Mesendoderm (in vitro differentiated cells): ENCODE data around the gene ASB2.

Source experiments
- DNase-seq: peaks from one replicate; pipeline ENCODE4 v3.0.0; 2013
- H2AK5ac ChIP-seq: 2 replicates; pipeline ENCODE4 v1.6.1; 2013; ENCODE audit warnings: low read length, inconsistent platforms
- H2BK120ac ChIP-seq: 2 replicates; pipeline ENCODE4 v1.6.1; 2013; ENCODE audit warnings: low read depth, mild to moderate bottlenecking, low read length, moderate library complexity, mixed read lengths
- H2BK15ac ChIP-seq: replicated peaks from 2 replicates; pipeline ENCODE4 v1.6.1; 2013; ENCODE audit warnings: low read depth, mild to moderate bottlenecking, moderate library complexity
- H2BK5ac ChIP-seq: 2 replicates; pipeline ENCODE4 v1.6.1; 2013; ENCODE audit warnings: low read length, inconsistent platforms
- H3K18ac ChIP-seq: 2 replicates; pipeline ENCODE4 v1.6.1; 2013; ENCODE audit warnings: mild to moderate bottlenecking, low read length, mixed read lengths
- H3K23ac ChIP-seq: one replicate; pipeline ENCODE4 v1.6.1; 2013; ENCODE audit warnings: low read length
- H3K27ac ChIP-seq: 2 replicates; pipeline ENCODE4 v1.5.1; 2013; ENCODE audit warnings: low read depth, mild to moderate bottlenecking, inconsistent platforms, low read length, moderate library complexity
- H3K27me3 ChIP-seq: 2 replicates; pipeline ENCODE4 v1.6.1; 2013; ENCODE audit warnings: low read length, control low read depth, mild to moderate bottlenecking, inconsistent platforms; ENCODE audit not compliant: insufficient read depth, poor library complexity
- H3K36me3 ChIP-seq: 2 replicates; pipeline ENCODE4 v1.6.1; 2013; ENCODE audit warnings: low read length, inconsistent platforms; ENCODE audit not compliant: control insufficient read depth, insufficient read depth
- H3K4ac ChIP-seq: one replicate; pipeline ENCODE4 v1.6.1; 2013; ENCODE audit warnings: low read depth, mild to moderate bottlenecking, low read length, moderate library complexity
- H3K4me1 ChIP-seq: 2 replicates; pipeline ENCODE4 v1.6.1; 2013; ENCODE audit warnings: low read depth, low read length, inconsistent platforms; ENCODE audit not compliant: control insufficient read depth
- H3K4me2 ChIP-seq: 2 replicates; pipeline ENCODE4 v1.6.1; 2013; ENCODE audit warnings: low read length
- H3K4me3 ChIP-seq: 2 replicates; pipeline ENCODE4 v1.5.1; 2013; ENCODE audit warnings: mild to moderate bottlenecking, low read length
- H3K56ac ChIP-seq: one replicate; pipeline ENCODE4 v1.6.1; 2013; ENCODE audit warnings: low read length
- H3K79me1 ChIP-seq: 2 replicates; pipeline ENCODE4 v1.6.1; 2013; ENCODE audit warnings: low read length, inconsistent platforms
- H3K79me2 ChIP-seq: 2 replicates; pipeline ENCODE4 v1.6.1; 2013; ENCODE audit warnings: mild to moderate bottlenecking, low read length; ENCODE audit not compliant: control insufficient read depth, insufficient read depth
- H3K9ac ChIP-seq: 2 replicates; pipeline ENCODE4 v1.6.1; 2013; ENCODE audit warnings: low read length, inconsistent platforms
- H4K5ac ChIP-seq: one replicate; pipeline ENCODE4 v1.6.1; 2013; ENCODE audit warnings: low read length
- H4K8ac ChIP-seq: one replicate; pipeline ENCODE4 v1.6.1; 2013; ENCODE audit warnings: low read depth, mild to moderate bottlenecking, control low read depth, low read length, moderate library complexity
- WGBS: extraction: QIAGEN DNeasy Blood & Tissue Kit; methylation state at CpG from one replicate; pipeline ENCODE4 v1.1.7; 2013; ENCODE audit warnings: low lambda C conversion rate, missing lambda C conversion rate; ENCODE audit not compliant: insufficient coverage; ENCODE audit errors: extremely low coverage; 5-methylcytosine and 5-hydroxymethylcytosine counted together

ASB2 gene

GRCh38 chr14:93928184-93929047 is 48.0 kb downstream of the ASB2 start:
- Histone ChIP-seq H3K56ac (no peak overlapping the region), H3K4me1 (no peaks in the 10 kb centered on the region), H3K18ac (no peak overlapping the region), H3K27me3 (no peaks in the 10 kb centered on the region), H2BK120ac (no peak overlapping the region), H3K9ac (no peak overlapping the region), H3K36me3 (no peaks in the 10 kb centered on the region), H2BK15ac (no peak overlapping the region), H3K4ac (no peak overlapping the region), H2AK5ac (no peak overlapping the region), H3K23ac (no peak overlapping the region), H2BK5ac (no peak overlapping the region), H3K4me2 (no peak overlapping the region), H3K79me1 (no peaks in the 10 kb centered on the region), H3K4me3 (no peak overlapping the region), H3K79me2 (no peaks in the 10 kb centered on the region), H4K5ac (no peak overlapping the region), H4K8ac (no peak overlapping the region), H3K27ac (no peak overlapping the region)
- no CpG with 5 or more reads among the region's 26 CpGs for WGBS
- no peak for DNase-seq

GRCh38 chr14:93927800-93928145 is 48.6 kb downstream of the ASB2 start:
- Histone ChIP-seq H2AK5ac (no peak overlapping the region), H3K4me1 (no peaks in the 10 kb centered on the region), H3K18ac (no peak overlapping the region), H2BK15ac (no peak overlapping the region), H4K8ac (no peak overlapping the region), H3K79me2 (no peaks in the 10 kb centered on the region), H3K27ac (no peak overlapping the region), H3K36me3 (no peaks in the 10 kb centered on the region), H2BK120ac (no peak overlapping the region), H3K4me3 (no peak overlapping the region), H4K5ac (no peak overlapping the region), H3K27me3 (no peaks in the 10 kb centered on the region), H2BK5ac (no peak overlapping the region), H3K9ac (no peak overlapping the region), H3K23ac (peak overlapping the region; percentile 89), H3K4me2 (no peak overlapping the region), H3K79me1 (no peaks in the 10 kb centered on the region), H3K4ac (no peak overlapping the region), H3K56ac (no peak overlapping the region)
- no peak for DNase-seq
- no CpG with 5 or more reads among the region's 6 CpGs for WGBS

DNA sequence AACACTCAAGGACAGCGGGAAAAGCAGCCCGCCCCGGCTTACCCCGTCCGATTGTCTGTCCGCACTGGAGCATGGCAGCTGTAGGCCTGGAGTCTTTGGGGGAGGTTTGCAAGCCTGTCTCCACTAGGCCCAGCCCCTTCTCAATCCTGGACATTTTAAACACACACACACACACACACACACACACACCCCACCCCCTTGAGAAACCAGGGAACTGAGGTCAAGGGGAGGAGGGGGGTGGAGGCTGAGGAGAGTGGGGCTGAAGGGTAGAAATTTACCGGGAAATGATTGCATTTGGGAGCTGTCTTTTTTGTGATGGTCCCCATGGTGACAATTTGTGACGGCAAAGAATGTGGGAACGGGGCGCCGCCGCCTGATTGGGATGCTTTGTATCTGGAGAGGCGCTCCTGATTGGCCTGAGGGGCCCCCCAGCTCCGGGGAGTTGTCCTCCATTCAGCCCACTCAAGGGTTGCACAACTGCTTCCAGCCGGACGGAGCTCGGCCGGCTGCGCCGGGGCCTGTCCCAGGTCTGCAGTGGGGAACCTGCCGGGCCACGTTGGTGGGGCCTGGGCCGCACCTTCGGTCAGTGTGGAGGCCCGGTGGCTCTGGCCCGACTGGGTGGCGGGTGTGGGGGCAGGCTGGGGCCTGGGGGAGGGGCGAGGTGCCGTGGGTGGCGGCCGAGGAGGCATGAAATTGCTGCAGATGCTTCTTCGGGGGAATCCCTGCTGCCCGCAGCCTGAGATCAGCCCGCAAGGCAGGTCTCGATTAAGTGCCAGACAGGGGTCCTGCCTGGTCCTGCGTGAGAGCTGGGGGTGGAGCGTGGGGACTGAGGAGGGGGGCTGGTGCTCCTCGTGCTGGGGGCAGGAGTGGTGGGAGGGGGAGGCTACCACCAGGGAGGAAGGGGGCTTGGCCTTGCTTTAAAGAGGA is 49.2 kb downstream of the ASB2 start, which contains the start of gene FAM181A:
TSS of gene FAM181A (plus strand) at position 472 of the 927 bp plus-strand sequence. CDS start 942 bp downstream, outside the sequence.
- H3K27ac ChIP-seq, result no peak within 1 kb of the TSS
- H3K79me1 ChIP-seq, result no peaks in the 10 kb centered on the region
- no peak within 1 kb of the TSS for H2BK15ac ChIP-seq
- no peak within 1 kb of the TSS for H4K8ac ChIP-seq
- no peak within 1 kb of the TSS for H3K4ac ChIP-seq
- no peaks in the 10 kb centered on the region for H3K36me3 ChIP-seq
- H3K4me1 ChIP-seq, result no peaks in the 10 kb centered on the region
- no peak within 1 kb of the TSS for H3K4me2 ChIP-seq
- no peak within 1 kb of the TSS for H3K4me3 ChIP-seq
- no peak within 1 kb of the TSS for H2BK120ac ChIP-seq
- H3K9ac ChIP-seq, result no peak within 1 kb of the TSS
- H4K5ac ChIP-seq, result no peak within 1 kb of the TSS
- H3K18ac ChIP-seq, result no peak within 1 kb of the TSS
- H3K23ac ChIP-seq, result peak within 1 kb of the TSS; percentile 89
- no peaks in the 10 kb centered on the region for H3K27me3 ChIP-seq
- no peaks in the 10 kb centered on the region for H3K79me2 ChIP-seq
- H2AK5ac ChIP-seq, result no peak within 1 kb of the TSS
- no peak within 1 kb of the TSS for H3K56ac ChIP-seq
- no peak within 1 kb of the TSS for H2BK5ac ChIP-seq
- WGBS, result no CpG with 5 or more reads among the region's 38 CpGs
- DNase-seq, result no peak

DNA sequence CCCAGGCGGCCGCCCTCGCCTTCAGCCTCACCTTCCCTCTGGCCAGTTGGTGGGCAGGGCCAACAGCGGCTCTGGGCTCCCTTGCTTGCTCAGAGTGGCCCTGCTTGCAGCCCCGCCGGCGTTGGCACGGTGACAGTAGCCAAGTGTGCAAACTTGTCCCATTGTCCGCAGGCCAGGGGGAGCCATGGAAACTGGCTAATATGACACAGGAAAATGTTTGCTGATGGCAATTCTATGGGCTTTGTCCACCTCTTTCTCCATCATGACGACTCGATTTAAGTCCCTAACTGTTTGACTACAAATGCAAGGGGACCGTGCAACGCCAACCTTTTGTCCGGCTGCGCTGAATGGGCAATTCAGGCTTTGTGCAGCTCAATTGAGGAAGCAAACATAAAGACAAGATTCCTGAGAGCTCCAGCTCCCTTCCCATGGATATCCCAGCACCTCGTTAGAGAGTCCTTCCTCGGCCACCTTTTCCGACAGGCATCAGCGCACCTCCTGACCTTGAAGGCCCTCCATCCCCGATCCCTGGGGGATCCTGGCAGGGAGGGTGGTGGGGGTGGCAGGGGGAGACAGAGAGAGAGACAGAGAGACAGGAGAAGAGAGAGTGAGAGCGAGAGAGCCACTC is 50.0 kb downstream of the ASB2 start:
- Histone ChIP-seq H3K4me1 (no peaks in the 10 kb centered on the region), H2BK120ac (no peak overlapping the region), H3K36me3 (no peaks in the 10 kb centered on the region), H3K27me3 (no peaks in the 10 kb centered on the region), H3K4me2 (no peak overlapping the region), H3K79me2 (no peaks in the 10 kb centered on the region), H4K8ac (no peak overlapping the region), H3K18ac (no peak overlapping the region), H3K79me1 (no peaks in the 10 kb centered on the region), H4K5ac (no peak overlapping the region), H2AK5ac (no peak overlapping the region), H3K56ac (no peak overlapping the region), H3K27ac (no peak overlapping the region), H3K9ac (no peak overlapping the region), H3K23ac (no peak overlapping the region), H3K4ac (no peak overlapping the region), H2BK15ac (no peak overlapping the region), H2BK5ac (no peak overlapping the region), H3K4me3 (no peak overlapping the region)
- no CpG with 5 or more reads among the region's 21 CpGs for WGBS
- DNase-seq, result no peak

DNA sequence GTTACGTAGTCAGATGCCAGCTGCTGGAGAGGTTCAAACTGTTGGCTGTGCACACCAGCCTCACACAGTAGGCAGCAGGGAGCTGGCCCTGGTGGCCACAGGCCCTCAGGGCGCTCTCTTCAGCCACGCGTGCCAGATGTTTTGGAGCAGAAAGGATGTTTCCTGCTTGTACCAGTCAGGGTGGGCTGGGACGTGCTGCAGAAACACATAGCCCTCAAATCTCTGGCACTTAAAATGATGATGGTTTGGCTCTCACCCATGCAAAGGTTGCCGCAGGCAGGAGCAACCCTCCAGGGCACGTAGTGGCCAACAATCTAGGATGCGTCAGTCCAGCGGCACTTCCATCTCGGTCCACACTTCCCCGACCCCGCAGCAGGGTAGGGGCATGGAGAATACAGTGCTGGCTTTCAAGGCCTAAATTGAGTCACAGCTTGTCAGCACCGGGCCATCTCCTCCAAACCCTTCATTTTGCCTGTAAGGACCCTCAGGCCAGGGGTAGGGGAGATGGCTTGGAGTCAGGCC is 50.9 kb downstream of the ASB2 start:
- Histone ChIP-seq H2AK5ac (no peak overlapping the region), H3K23ac (peak overlapping the region; percentile 6), H2BK5ac (no peak overlapping the region), H3K18ac (no peak overlapping the region), H3K4me1 (no peaks in the 10 kb centered on the region), H3K9ac (no peak overlapping the region), H3K4me3 (no peak overlapping the region), H3K36me3 (no peaks in the 10 kb centered on the region), H3K27me3 (no peaks in the 10 kb centered on the region), H3K4me2 (no peak overlapping the region), H2BK120ac (no peak overlapping the region), H2BK15ac (no peak overlapping the region), H4K8ac (no peak overlapping the region), H3K4ac (no peak overlapping the region), H4K5ac (no peak overlapping the region), H3K79me2 (no peaks in the 10 kb centered on the region), H3K56ac (no peak overlapping the region), H3K27ac (no peak overlapping the region), H3K79me1 (no peaks in the 10 kb centered on the region)
- DNase-seq, result no peak
- no CpG with 5 or more reads among the region's 13 CpGs for WGBS
